ENCODE measurements around the gene SIGLEC14. TPM values are rescaled to one million over a fixed set of nuclear protein-coding genes. Genes with fewer than 3 reads are reported as not detected.
"Not testable (repeated sequence)": the region's sequence is repeated elsewhere in the genome, so short reads cannot be mapped to it uniquely, and the experiment has no call there.

Gene SIGLEC14, protein sequence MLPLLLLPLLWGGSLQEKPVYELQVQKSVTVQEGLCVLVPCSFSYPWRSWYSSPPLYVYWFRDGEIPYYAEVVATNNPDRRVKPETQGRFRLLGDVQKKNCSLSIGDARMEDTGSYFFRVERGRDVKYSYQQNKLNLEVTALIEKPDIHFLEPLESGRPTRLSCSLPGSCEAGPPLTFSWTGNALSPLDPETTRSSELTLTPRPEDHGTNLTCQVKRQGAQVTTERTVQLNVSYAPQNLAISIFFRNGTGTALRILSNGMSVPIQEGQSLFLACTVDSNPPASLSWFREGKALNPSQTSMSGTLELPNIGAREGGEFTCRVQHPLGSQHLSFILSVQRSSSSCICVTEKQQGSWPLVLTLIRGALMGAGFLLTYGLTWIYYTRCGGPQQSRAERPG
- not detected in 2 replicates for total RNA-seq (2014; rRNA removed; shearing (Covaris generic))
- not detected in 2 replicates for polyA plus RNA-seq (2014; cell fraction: nucleus; rRNA removed)

GRCh38 chr19:51646730-51647129, at the start of gene SIGLEC14:
SIGLEC14 (minus strand) TSS chr19:51646825; CDS start chr19:51646759, 66 bp downstream.
- DNase-seq (ENCODE audit: extremely low read depth, low read depth): not testable (repeated sequence)

DNA sequence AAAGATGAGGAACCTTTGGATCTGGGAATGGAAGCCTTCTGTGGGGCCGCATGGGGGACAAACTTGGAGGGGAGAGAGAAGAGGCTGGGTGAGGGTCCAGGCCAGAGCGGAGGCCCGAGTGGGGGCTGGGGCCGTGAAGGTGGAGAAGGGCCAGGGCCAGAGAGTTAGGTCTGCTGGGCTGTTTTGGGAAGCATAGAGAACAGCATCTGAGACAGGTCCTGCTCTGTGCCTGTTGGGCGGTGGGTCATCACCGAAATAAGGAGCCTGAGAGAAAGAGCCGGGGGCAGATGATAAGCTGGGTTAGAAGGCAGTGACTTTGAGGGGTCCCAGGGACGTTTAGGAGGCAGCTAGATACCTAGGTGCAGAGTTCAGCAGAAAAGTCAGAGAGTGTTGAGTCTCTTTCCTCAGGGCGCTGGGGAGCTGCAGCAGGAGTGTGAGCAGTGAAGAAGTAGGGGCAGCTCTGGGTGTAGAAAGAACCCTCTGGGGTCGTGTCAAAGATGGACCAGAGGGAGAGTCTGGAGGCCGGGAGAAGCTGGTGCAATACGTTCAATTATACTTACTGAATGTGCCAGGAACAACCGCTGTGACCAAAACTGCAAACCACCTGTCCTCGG, 49.2 kb upstream of the SIGLEC14 start:
- DNase-seq (ENCODE audit: extremely low read depth, low read depth): no peak

DNA sequence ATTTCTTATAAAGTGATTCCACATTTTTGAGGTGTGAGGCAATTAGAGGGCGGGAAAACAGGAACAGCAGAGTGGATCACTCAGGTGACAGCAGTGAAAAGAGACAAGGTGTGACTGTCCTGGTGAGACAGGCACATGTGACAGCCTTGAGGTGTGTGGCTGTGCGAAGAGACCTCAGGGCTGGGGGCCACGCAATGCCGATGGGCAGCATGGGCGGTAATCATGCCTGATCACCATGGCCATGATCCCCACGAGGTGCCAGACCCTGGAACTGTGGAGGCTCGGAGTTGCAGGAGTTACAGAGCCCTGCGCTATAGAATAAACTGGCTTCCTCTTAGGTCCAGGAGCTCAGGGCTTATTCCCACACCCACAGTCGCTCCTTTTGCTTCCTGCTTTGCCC, 48.5 kb upstream of the SIGLEC14 start:
- DNase-seq (ENCODE audit: extremely low read depth, low read depth): no peak

GRCh38 chr19:51694318-51695085, 47.9 kb upstream of the SIGLEC14 start:
- DNase-seq (ENCODE audit: extremely low read depth, low read depth): no peak

DNA sequence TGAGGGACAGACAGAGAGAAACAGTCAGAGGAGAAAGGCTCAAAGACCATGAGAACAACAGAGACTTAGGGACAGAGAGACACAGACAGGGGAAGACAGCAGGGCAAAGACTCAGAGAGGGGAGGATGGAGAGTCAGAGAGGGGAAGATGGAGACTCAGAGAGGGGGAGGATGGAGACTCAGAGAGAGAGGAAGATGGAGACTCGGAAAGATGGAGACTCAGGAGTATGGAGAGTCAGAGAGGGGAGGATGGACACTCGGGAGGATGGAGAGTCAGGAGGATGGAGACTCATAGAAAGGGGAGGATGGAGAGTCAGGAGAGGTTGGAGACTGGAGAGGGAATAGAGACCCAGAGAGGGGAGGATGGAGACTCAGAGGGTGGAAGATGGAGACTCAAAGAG, 47.2 kb upstream of the SIGLEC14 start:
- no peak for DNase-seq (ENCODE audit: extremely low read depth, low read depth)

DNA sequence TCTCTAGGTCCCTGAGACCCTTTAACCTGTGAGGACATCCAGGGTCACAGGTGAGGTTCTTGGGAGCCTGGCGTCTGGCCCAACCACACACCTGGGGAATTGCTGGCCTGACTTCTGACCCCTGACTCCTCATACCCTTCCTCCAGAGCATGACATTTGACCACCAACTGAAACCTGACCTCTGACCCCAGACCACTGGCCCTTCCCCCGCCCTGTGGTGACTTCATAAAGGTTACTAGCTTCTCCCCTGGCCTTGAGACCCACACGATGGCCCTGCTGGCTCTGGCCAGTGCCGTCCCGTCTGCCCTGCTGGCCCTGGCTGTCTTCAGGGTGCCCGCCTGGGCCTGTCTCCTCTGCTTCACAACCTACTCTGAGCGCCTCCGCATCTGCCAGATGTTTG, 46.6 kb upstream of the SIGLEC14 start, which contains the start of gene SPACA6:
SPACA6 (plus strand) TSS at position 71 of the 400 bp plus-strand sequence; CDS start at position 268, 197 bp downstream.
- DNase-seq (ENCODE audit: extremely low read depth, low read depth): no peak

- DNase-seq (ENCODE audit: extremely low read depth, low read depth): no peak
Observed at GRCh38 chr19:51692468-51692867, 45.8 kb upstream of the SIGLEC14 start.

DNA sequence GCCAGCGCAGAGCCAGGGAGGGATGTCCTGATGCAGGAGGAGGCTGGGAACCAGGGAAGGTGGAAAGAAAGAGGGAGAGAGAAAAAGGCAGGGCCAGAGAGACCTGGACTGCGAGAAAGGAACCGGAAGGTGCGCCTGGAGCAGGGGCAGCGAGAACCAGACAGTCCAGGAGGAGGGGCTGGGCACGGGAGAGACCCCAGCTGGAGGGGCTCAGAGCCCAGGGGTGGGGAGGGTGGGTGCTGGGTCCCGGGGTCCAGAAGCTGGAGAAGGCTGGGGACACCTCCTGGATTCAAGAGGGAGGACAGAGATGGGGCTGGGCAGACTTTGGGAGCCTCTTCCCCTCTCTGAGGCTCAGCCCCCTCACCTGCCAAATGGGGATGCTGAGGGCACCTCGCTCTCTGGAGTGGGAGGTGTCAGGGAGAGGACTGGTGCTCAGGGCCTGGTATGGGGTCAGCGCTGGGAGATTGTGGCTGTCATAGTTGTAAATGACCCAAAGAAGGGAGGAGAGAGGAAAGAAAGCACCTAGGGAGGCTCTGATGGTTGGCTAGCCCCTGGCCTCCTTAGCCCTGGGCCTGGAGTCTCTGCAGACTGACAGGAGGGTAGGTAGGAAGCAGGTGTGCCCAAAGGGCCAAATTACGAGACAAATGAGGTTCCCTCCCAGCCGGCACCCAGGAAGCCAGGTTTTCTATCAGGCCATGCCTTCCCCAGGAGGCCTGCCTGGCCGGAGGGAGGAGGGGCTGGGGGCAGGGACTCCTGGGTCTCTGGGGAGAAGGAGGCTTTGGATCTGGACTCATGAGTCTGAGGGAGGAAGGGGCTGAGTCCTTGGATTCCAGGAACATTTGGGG, 45.2 kb upstream of the SIGLEC14 start:
- DNase-seq (ENCODE audit: extremely low read depth, low read depth): no peak

DNA sequence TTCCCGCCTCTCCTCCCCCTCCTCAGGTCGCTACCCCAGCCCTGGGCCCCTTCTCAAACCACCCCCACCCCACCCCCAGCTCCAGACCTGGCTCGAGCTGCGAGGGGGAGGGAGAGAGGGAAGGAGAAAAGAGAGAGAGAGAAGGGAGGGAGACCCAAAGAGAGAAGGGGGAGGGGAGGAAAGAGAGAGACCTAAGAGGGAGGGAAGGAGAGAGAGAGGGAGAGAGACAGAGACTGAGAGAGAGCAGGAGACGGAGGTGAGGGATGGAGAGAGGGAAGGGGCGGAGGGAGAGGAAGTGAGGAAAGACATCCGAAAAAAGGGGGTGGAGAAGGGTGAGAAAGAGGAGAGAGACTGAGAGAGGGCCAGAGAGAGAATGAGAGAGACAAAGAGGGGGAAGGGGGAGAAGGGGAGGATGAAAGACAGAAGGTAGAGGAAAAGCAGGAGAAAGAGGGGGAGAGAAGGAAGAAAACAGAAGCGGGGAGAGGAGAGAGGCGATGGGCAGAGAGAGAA, 44.5 kb upstream of the SIGLEC14 start:
- no peak for DNase-seq (ENCODE audit: extremely low read depth, low read depth)

DNA sequence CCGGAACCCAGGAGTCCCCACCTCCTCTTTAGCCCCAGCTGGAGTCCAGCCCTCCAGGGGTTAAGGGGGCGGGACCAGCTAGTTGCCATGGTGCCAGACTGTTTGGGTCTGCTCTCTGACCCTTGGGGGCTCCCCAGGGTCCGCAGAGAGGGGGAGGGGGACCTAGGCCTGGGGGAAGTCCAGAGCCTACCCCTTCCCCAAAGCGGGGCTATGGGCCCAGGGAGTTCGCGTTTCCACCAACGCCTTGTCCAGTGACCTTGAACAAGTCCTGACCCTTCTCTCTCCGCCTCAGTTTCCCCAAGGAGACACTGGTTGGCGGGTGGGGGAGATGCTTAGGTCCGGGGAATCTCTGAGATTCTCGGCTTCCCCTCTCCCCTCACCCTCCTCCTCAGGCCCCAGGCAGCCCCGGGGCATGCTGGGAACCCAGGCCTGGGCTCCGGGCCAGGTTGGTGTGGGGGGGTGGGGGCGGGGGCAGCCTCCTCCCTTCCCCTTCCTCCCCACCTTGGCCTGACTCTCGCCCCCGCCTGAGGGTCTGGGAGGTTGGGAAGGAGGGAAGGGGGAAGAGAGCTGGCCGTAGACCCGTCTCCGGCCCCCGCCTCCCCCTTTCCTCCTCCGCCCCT, 43.9 kb upstream of the SIGLEC14 start:
- no peak for DNase-seq (ENCODE audit: extremely low read depth, low read depth)

DNA sequence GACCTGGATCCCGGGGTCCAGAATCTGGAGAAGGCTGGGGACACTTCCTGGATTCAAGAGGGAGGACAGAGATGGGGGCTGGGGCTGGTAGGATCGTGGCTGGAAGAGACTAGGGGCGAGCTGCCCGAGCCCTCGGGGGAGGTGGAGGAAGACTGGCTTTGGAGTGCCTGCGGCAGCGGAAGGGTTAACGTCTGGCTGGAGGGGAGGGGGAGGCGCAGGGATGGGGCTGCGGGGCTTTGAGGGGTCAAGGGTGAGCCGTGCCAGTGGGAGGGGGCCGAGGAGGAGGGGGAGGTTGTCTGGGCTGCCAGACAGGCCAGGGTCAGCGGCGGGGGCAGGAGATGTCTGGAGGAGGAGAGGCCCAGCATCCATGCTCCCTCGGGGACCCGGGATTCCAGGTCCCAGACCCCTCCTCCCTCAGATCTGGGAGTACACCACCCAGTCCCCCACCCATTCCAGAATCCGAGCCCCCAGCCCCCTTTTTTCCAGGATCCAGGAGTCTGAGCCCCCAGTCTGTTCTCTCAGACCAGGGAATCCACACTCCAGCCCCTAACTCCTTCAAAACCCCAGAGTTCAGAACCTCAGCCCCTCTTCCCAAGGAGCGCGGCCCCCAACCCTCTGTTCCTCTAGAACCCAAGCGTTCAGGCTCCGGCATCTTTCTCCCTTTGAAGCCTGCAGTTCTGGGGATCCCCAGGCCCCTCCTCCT, 43.3 kb upstream of the SIGLEC14 start:
- no peak for DNase-seq (ENCODE audit: extremely low read depth, low read depth)

DNA sequence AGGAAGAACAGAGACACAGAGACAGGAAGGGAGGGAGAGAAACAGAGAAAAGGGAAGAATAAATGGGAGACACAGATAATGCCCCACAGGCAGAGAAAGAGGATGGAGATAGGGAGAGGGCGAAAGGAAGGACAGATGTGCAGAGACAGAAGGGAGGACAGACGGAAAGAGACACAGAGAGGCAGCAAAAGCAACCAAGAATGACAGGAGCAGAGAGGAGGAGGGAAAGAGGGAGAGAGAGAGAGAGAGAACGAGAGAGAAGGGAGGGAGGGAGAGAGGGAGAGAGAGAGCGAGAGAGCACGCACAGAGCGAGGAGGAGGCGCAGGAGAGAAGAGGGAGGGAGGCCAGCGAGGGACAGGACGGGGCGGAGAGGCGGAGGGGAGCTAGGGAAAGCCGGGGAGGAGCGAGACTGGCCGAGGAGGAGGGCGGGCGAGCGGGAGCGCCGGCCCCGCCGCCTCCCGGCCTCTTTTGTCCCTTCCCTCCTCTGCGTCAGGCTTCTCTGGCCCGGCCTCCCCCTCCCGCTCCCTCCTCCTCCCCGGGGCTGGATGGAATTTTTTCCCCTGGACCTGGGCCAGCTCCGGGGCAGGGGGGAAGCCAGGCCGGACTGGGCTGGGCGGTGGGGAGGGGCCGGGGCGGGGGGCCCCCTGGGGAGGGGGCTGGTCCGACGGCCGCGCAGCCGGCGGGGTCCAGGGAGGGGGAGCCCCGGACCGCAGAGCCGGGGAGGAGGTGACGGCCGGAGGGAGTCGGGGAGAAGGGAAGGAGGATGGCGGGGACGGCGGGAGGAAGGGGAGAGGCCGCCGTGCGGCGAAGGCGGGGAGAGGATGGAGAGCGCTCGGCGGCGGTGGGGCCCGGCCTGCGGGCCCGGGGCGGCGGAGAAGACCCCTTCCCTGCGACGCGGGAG, 42.3 kb upstream of the SIGLEC14 start:
- DNase-seq (ENCODE audit: extremely low read depth, low read depth): peak; percentile 77

- no peak for DNase-seq (ENCODE audit: extremely low read depth, low read depth)
Observed at GRCh38 chr19:51687791-51688670, 41.4 kb upstream of the SIGLEC14 start.

DNA sequence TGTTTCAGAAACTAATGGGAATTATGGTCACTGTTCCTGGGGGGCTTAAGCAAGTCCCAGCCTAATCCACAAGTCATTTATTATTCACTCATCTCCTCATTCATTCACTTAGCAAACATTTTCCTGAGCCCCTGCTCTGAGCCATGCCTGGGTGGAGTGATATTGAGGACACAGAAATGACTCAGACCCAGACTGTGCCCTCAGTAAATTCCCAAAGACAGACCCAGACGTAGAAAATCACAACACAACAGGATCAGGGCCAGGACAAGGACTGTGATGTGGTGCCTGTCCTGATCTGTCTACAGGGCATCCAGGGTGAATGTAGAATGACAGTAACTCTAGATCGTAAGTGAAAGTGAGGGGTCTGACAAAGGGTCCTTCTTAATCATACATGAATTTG, 39.5 kb upstream of the SIGLEC14 start:
- DNase-seq (ENCODE audit: extremely low read depth, low read depth): no peak

GRCh38 chr19:51681286-51681941, 34.8 kb upstream of the SIGLEC14 start:
- no peak for DNase-seq (ENCODE audit: extremely low read depth, low read depth)

GRCh38 chr19:51680474-51680873, 33.8 kb upstream of the SIGLEC14 start:
- no peak for DNase-seq (ENCODE audit: extremely low read depth, low read depth)
